PC-9 (cell line): ENCODE measurements around the gene COX4I2. TPM values are rescaled to one million over a fixed set of nuclear protein-coding genes. Genes with fewer than 3 reads are reported as not detected.
A peak's percentile ranks its signal among the peaks of the same experiment; 100 is the strongest.

Source experiments
- BruUV-seq: library from RNA; stranded (reverse); fragments of 400-500 nt; replicated peaks from 2 replicates; lab custom pipeline; 2021; lab: Mats Ljungman, UMichigan
- CTCF ChIA-PET: fragments of 300-600 bp; sonication (Branson Sonifier 250); formaldehyde crosslinking; loops from one replicate; lab custom pipeline; 2022; ENCODE audit warnings: antibody characterized with exemption; lab: Charles Lee
- POLR2A ChIA-PET: fragments of 300-600 bp; sonication (Branson Sonifier 250); formaldehyde crosslinking; loops from one replicate; lab custom pipeline; 2022; ENCODE audit warnings: antibody characterized with exemption; ENCODE audit not compliant: unreplicated experiment; lab: Charles Lee
- DNase-seq, 2 experiments: peaks; one replicate each; pipeline versions ENCODE4 v3.0.0 to v3.0.0-alpha.2; 2015 to 2022; ENCODE audit warnings: mixed read lengths in 1 of 2
- H2AFZ ChIP-seq: fragments of 200-600 bp; sonication (generic); 2 replicates; pipeline ENCODE4 v1.8.1; 2017; ENCODE audit warnings: antibody characterized with exemption
- H3F3A ChIP-seq: fragments of 200-600 bp; sonication (generic); 2 replicates; pipeline ENCODE4 v1.8.1; 2017; ENCODE audit warnings: antibody characterized with exemption, mild to moderate bottlenecking, low read depth; ENCODE audit not compliant: insufficient read depth
- H3K27ac ChIP-seq: fragments of 200-600 bp; sonication (generic); 2 replicates; pipeline ENCODE4 v1.6.1; 2016; ENCODE audit warnings: mixed run types
- H3K27me3 ChIP-seq: fragments of 200-600 bp; sonication (generic); 2 replicates; pipeline ENCODE4 v1.6.1; 2016; ENCODE audit warnings: low read depth, mixed run types; ENCODE audit not compliant: insufficient read depth
- H3K36me3 ChIP-seq: fragments of 200-600 bp; sonication (generic); 2 replicates; pipeline ENCODE4 v1.6.1; 2016; ENCODE audit warnings: low read depth, mixed run types
- H3K4me1 ChIP-seq: fragments of 200-600 bp; sonication (generic); replicated peaks from 2 replicates; pipeline ENCODE4 v1.6.1; 2016; ENCODE audit warnings: mixed run types; ENCODE audit not compliant: insufficient read depth
- H3K4me2 ChIP-seq: fragments of 200-600 bp; sonication (generic); 2 replicates; pipeline ENCODE4 v1.6.1; 2017; ENCODE audit warnings: mixed run types
- H3K4me3 ChIP-seq: fragments of 200-600 bp; sonication (generic); 2 replicates; pipeline ENCODE4 v1.6.1; 2016; ENCODE audit warnings: mixed run types
- H3K79me2 ChIP-seq: fragments of 200-600 bp; sonication (generic); 2 replicates; pipeline ENCODE4 v1.6.1; 2017; ENCODE audit warnings: low read depth, mixed run types
- H3K9me2 ChIP-seq: fragments of 200-600 bp; sonication (generic); 2 replicates; pipeline ENCODE4 v1.8.1; 2017; ENCODE audit warnings: mild to moderate bottlenecking; ENCODE audit not compliant: insufficient read depth
- H3K9me3 ChIP-seq: fragments of 200-600 bp; sonication (generic); 2 replicates; pipeline ENCODE4 v1.8.1; 2016; ENCODE audit warnings: low read depth; ENCODE audit not compliant: insufficient read depth
- H4K20me1 ChIP-seq: fragments of 200-600 bp; sonication (generic); 2 replicates; pipeline ENCODE4 v1.8.1; 2017; ENCODE audit not compliant: insufficient read depth
- EZH2 ChIP-seq: fragments of 200-600 bp; sonication (generic); IDR thresholded peaks from 2 replicates; pipeline ENCODE4 v1.8.0; 2017; ENCODE audit warnings: antibody characterized with exemption, low read depth
- intact Hi-C: fragments of 100-400 bp; cut with micrococcal nuclease; formaldehyde crosslinking; loops from one replicate; pipeline ENCODE4 v1.10.0; 2022; ENCODE audit not compliant: unreplicated experiment
- total RNA-seq: library from RNA; stranded (reverse); gene quantifications from 2 replicates; pipeline ENCODE4 v1.2.3, GENCODE V29; 2021
- TF ChIP-seq, protein P1 (sequence below): fragments of 200-600 bp; sonication (generic); conservative IDR thresholded peaks from 2 replicates; pipeline ENCODE4 v1.6.1; 2017; ENCODE audit warnings: mixed run types, antibody characterized with exemption, mild to moderate bottlenecking, moderate library complexity

Gene COX4I2
- total RNA-seq, 1 experiment from 2014 or later = not detected

- no TSS peak for BruUV-seq
- Histone ChIP-seq H3K4me3 (no peak overlapping the region), H3K36me3 (peaks cover 63% of the 10 kb centered on the region), H3F3A (peaks cover 70% of the 10 kb centered on the region), H3K4me1 (peaks cover 36% of the 10 kb centered on the region), H3K4me2 (no peak overlapping the region), H3K9me3 (no peaks in the 10 kb centered on the region), H2AFZ (no peak overlapping the region), H3K27me3 (no peaks in the 10 kb centered on the region), H3K27ac (0 out of 2 replicates have a peak overlapping the region, but pooled peaks have one; percentile 24), H4K20me1 (peaks cover 74% of the 10 kb centered on the region), H3K79me2 (peaks cover 97% of the 10 kb centered on the region), H3K9me2 (no peaks in the 10 kb centered on the region)
- DNase-seq = no peak
- ChIA-PET POLR2A (no interaction called here), CTCF (interaction anchor here (0.7 kb wide), 1 partner anchor 109 kb away, joined by 4 read pairs; no protein-coding TSS in a partner anchor)
- intact Hi-C loops = no loop called here
- TF ChIP-seq EZH2 = no peak
- TF ChIP-seq, protein P1, sequence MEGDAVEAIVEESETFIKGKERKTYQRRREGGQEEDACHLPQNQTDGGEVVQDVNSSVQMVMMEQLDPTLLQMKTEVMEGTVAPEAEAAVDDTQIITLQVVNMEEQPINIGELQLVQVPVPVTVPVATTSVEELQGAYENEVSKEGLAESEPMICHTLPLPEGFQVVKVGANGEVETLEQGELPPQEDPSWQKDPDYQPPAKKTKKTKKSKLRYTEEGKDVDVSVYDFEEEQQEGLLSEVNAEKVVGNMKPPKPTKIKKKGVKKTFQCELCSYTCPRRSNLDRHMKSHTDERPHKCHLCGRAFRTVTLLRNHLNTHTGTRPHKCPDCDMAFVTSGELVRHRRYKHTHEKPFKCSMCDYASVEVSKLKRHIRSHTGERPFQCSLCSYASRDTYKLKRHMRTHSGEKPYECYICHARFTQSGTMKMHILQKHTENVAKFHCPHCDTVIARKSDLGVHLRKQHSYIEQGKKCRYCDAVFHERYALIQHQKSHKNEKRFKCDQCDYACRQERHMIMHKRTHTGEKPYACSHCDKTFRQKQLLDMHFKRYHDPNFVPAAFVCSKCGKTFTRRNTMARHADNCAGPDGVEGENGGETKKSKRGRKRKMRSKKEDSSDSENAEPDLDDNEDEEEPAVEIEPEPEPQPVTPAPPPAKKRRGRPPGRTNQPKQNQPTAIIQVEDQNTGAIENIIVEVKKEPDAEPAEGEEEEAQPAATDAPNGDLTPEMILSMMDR = no peak
Measured at GRCh38 chr20:31675828-31676608, 38.3 kb downstream of the COX4I2 start.

DNA sequence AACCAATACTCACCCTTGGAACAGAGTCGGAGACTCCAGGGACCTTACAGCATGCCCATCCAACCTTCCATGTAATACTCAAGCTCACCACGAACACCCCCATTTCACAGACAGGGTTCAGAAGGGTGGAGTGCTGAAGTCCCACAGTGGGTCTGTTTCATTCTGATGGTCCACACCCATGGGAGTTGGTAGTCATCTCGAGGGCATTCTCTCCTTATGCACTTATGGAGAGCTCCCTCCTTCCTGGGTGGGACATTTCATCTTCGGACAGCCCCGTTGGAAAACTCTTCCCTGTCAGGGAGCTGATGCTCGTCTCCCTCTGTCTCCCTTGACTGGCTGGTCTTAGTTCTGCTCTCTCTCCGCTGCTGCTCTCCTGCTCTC lies 38.9 kb downstream of the COX4I2 start:
- Histone ChIP-seq H3K4me2 (no peak overlapping the region), H3K27ac (no peak overlapping the region), H3K9me3 (no peaks in the 10 kb centered on the region), H2AFZ (no peak overlapping the region), H4K20me1 (peaks cover 69% of the 10 kb centered on the region), H3K36me3 (peaks cover 68% of the 10 kb centered on the region), H3K27me3 (no peaks in the 10 kb centered on the region), H3K9me2 (no peaks in the 10 kb centered on the region), H3K4me1 (peaks cover 37% of the 10 kb centered on the region), H3F3A (peaks cover 69% of the 10 kb centered on the region), H3K79me2 (peaks cover 97% of the 10 kb centered on the region), H3K4me3 (no peak overlapping the region)
- POLR2A ChIA-PET = no interaction called here
- TF ChIP-seq, protein P1 = no peak
- no peak for TF ChIP-seq EZH2
- CTCF ChIA-PET = interaction anchor here (0.7 to 2.6 kb wide), 3 partner anchors 43 to 110 kb away, joined by 3 to 10 read pairs (median 4); partner anchors contain the start of gene BCL2L1
- DNase-seq = no peak
- intact Hi-C loops = no loop called here
- no TSS peak for BruUV-seq

DNA sequence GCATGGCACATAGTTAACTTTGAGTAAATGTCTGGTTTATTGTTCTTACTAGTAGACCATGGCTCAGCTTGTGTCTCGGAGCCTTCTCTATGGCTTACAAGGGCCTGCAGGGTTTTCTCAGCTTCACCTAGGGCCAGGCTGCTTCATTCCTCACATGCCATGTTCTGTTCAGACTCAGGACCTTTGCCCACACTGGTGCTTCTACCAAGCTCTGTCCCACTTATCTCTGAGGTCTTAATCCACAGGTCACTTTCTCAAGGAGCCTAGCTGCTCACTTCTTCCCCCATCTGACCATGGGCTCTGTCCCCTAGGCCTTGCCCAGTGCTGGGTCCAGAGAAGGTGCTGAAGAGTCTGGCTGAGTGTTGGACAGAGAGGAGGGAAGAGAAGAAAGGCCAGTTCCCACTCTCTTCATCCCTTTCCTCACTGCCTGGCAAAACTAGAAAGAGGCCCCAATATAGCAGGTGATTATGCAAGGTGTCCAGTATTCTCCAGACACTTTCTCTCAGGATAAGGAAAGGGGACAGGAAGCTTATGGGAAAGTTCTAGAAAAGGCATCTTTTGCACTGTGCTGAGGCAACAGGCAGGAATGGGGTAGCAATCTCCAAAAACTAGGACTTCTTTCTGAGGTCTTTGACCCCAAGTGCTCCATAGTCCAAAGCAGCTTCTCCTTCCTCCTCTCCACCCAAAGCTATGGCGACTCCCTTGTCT lies 40.0 kb downstream of the COX4I2 start:
- peaks cover 37% of the 10 kb centered on the region for H3K4me1 ChIP-seq
- 0 out of 2 replicates have a peak overlapping the region, but pooled peaks have one; percentile 2 for H3K4me2 ChIP-seq
- CTCF ChIA-PET = interaction anchor here (0.5 to 2.6 kb wide), 3 partner anchors 44 to 217 kb away, joined by 3 to 10 read pairs (median 6); partner anchors contain the start of gene BCL2L1
- H4K20me1 ChIP-seq = peaks cover 61% of the 10 kb centered on the region
- POLR2A ChIA-PET = interaction anchor here (1.0 to 1.1 kb wide), 2 partner anchors 19 to 35 kb away, joined by 5 to 11 read pairs; no protein-coding TSS in a partner anchor
- H3F3A ChIP-seq = peaks cover 66% of the 10 kb centered on the region
- peaks cover 59% of the 10 kb centered on the region for H3K36me3 ChIP-seq
- no peak overlapping the region for H2AFZ ChIP-seq
- TSS peak; percentile 61 for BruUV-seq
- DNase-seq = no peak
- H3K27ac ChIP-seq = peak overlapping the region; percentile 35
- H3K9me2 ChIP-seq = no peaks in the 10 kb centered on the region
- no peak for TF ChIP-seq EZH2
- TF ChIP-seq, protein P1 = no peak
- H3K27me3 ChIP-seq = no peaks in the 10 kb centered on the region
- no peak overlapping the region for H3K4me3 ChIP-seq
- no peaks in the 10 kb centered on the region for H3K9me3 ChIP-seq
- H3K79me2 ChIP-seq = peaks cover 100% of the 10 kb centered on the region
- intact Hi-C loops = loop anchor here (1.0 to 2.0 kb wide), 5 partner anchors 27 to 46 kb away; no protein-coding TSS in a partner anchor
